Measurements from ENCODE around the gene APOD. TPM values are rescaled to one million over a fixed set of nuclear protein-coding genes. Genes with fewer than 3 reads are reported as not detected.

APOD gene
- total and polyA plus RNA-seq, 2 of the 8 experiments (the other 6 are each of a cell fraction or from before 2014, with no cell fraction given): not detected

DNA sequence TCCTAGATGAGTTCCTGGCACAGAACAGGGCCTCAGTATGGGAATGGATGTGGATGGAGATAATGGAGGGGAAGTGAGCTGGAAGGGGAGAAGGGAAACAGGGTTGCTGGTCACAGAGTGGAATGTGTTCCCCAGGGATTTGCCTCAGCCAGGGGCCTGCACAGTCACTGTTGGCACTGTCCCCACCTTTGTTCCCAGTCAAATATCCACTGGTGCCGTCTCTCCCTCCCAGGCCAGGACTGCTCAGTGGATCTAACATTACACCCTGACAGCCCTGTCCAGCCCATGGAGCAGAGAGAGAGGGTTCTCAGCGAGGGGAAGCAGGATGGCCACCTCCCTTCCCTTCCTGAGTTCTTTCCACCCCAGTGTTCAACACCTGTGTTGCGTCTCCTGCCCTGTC lies 39.1 kb downstream of the APOD start (continued):
- no peak for TF ChIP-seq RXRA (IDR thresholded peaks at IDR 0.05; ENCODE audit: insufficient read depth, low read depth, low read length)
